Fibroblast of lung (primary cell): ENCODE results near the gene PLA2G4B.

Source experiments
- EZH2 ChIP-seq: IDR thresholded peaks from 2 replicates; pipeline ENCODE4 v1.5.1; 2012; ENCODE audit warnings: low read length, control low read depth, mild to moderate bottlenecking; ENCODE audit errors: missing control alignments
- TF ChIP-seq, protein P1 (sequence below), 2 donors: IDR thresholded peaks in 1 of 2; conservative IDR thresholded peaks in 1 of 2; 1 replicate in 1 of 2; 2 replicates in 1 of 2; pipeline ENCODE4 v1.5.1; 2011 to 2012; ENCODE audit warnings: low read length in 2 of 2, control low read depth in 1 of 2, inconsistent platforms in 1 of 2, low read depth in 1 of 2, mild to moderate bottlenecking in 1 of 2

DNA sequence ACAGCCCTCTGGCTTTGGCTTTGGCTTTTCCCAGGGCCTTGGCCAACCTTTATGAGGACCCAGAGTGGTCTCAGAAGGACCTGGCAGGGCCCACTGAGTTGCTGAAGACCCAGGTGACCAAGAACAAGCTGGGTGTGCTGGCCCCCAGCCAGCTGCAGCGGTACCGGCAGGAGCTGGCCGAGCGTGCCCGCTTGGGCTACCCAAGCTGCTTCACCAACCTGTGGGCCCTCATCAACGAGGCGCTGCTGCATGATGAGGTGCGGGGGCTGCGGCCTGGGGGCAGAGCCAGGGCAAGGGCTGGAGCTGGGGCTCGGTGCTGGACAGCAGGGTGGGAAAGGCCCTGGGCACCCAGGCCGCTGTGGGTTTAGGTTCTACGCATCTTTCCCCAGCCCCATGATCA is 6.2 kb downstream of the PLA2G4B start:
- TF ChIP-seq, protein P1, sequence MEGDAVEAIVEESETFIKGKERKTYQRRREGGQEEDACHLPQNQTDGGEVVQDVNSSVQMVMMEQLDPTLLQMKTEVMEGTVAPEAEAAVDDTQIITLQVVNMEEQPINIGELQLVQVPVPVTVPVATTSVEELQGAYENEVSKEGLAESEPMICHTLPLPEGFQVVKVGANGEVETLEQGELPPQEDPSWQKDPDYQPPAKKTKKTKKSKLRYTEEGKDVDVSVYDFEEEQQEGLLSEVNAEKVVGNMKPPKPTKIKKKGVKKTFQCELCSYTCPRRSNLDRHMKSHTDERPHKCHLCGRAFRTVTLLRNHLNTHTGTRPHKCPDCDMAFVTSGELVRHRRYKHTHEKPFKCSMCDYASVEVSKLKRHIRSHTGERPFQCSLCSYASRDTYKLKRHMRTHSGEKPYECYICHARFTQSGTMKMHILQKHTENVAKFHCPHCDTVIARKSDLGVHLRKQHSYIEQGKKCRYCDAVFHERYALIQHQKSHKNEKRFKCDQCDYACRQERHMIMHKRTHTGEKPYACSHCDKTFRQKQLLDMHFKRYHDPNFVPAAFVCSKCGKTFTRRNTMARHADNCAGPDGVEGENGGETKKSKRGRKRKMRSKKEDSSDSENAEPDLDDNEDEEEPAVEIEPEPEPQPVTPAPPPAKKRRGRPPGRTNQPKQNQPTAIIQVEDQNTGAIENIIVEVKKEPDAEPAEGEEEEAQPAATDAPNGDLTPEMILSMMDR (conservative IDR thresholded peaks at IDR 0.05 in 1 of 2, IDR thresholded peaks at IDR 0.05 in 1 of 2; ENCODE audit: low read depth in 1 of 2, low read length in 2 of 2), result no peak
- TF ChIP-seq EZH2, result no peak
